Left colon (tissue), 2 donors: ENCODE measurements around the gene FAM216B. TPM values are rescaled to one million over a fixed set of nuclear protein-coding genes. Genes with fewer than 3 reads are reported as not detected.
"Not testable (repeated sequence)": the region's sequence is repeated elsewhere in the genome, so short reads cannot be mapped to it uniquely, and the experiment has no call there.

Experiments used
- ATAC-seq: fragments of 200-7000 bp; cut with Tn5 transposase; one replicate; pipeline ENCODE4 v1.9.1; 2020; ENCODE audit warnings: mild to moderate bottlenecking, moderate library complexity
- DNase-seq, 2 donors: peaks; one replicate each; pipeline ENCODE4 v3.0.0-alpha.2; 2020
- intact Hi-C, 2 donors: fragments of 100-400 bp; cut with DNase I in 1 of 2; cut with micrococcal nuclease in 1 of 2; formaldehyde crosslinking; loops; one replicate each; pipeline versions ENCODE4 v1.11.2 to v1.14.0; 2022; cut with DNase I, micrococcal nuclease
- total RNA-seq, 2 donors: library from RNA; stranded (reverse); fragmentation: NEBNext Ultra II Directional; extraction: Animal tissue kit (Norgen Biotek cat#: 25700); gene quantifications; one replicate each; pipeline ENCODE4 v1.2.1, GENCODE V29; 2021
- donor health status: DM: no; HTN: no; CAD: no.
- donor health status: DM: yes; HTN: yes; CAD: no.

FAM216B gene
- total RNA-seq, 2 donors from 2014 or later = not detected

GRCh38 chr13:42815681-42816080 is 34.3 kb downstream of the FAM216B start:
- ATAC-seq = no peak
- intact Hi-C loops = no loop called here
- DNase-seq = no peak

- ATAC-seq = no peak
Measured at GRCh38 chr13:42816538-42816937, 35.2 kb downstream of the FAM216B start.

GRCh38 chr13:42819687-42820086 is 38.3 kb downstream of the FAM216B start:
- DNase-seq, intact Hi-C loops, ATAC-seq: not testable (repeated sequence)

More at GRCh38 chr13:42816538-42816937, 35.2 kb downstream of the FAM216B start:
- intact Hi-C loops = no loop called here
- no peak for DNase-seq

GRCh38 chr13:42820451-42820850 is 39.1 kb downstream of the FAM216B start:
- intact Hi-C loops = no loop called here
- DNase-seq (no peak), ATAC-seq (no peak)

- DNase-seq (no peak), ATAC-seq (no peak)
- intact Hi-C loops = no loop called here
Measured at GRCh38 chr13:42821437-42821836, 40.1 kb downstream of the FAM216B start.

- intact Hi-C loops = no loop called here
- DNase-seq (peak in 1 of 2 donors; percentile 9), ATAC-seq (no peak)
Measured at GRCh38 chr13:42832341-42833096, 51.1 kb downstream of the FAM216B start.

GRCh38 chr13:42834946-42835345 is 53.6 kb downstream of the FAM216B start:
- no peak for ATAC-seq
- DNase-seq = no peak
- intact Hi-C loops = no loop called here

DNA sequence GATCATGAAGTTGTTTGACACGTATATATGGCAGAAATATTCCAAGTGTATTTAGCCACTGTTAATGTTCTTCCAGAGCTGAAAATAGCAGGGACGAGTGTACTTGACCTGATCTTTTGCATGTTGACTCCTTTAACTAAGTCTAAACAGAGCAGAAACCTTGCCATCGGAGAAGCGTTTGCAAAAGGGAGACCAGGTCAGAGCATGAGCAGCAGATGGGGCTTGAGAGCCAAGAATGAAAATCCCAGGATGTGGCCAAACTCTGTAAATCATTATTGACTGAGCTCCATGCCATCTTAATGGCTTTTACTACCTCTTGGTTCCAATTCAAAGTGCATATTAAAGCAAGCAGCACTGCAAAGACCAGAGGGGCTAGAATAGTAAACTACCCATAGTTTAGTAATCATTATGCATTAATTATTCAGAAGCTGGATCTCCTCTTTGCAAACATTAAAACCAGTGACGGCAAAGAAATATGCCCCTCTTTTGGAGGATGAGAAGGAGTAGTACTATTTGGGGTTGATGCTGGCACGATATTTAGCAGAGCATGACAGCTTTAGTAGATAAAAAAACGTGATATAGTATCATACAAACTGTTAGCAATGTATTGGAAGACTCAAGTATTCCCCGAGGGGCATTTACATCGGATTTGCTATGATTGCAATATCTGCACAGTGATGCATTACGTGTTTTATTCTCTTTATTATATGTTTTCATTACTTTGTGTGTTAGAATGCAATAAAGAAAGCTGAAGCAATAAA is 55.7 kb downstream of the FAM216B start:
- no peak for DNase-seq
- intact Hi-C loops = no loop called here
- ATAC-seq = peak; percentile 69

Other genes with a start within 250 kb of the FAM216B start
- under 1 TPM; 0.49 to 0.81 TPM for gene TNFSF11, start 207.4 kb upstream of the FAM216B start, total RNA-seq
- gene EPSTI1, start 210.7 kb downstream of the FAM216B start, total RNA-seq = 10 to 100 TPM in 1 of 2 donors, 1 to 10 TPM in 1; 9.4 to 24.2 TPM
- gene DNAJC15, start 242.0 kb downstream of the FAM216B start, total RNA-seq = 10 to 100 TPM; 22.8 to 29.2 TPM